DMS 273 (cell line): ENCODE data around the gene E4F1.
A peak's percentile ranks its signal among the peaks of the same experiment; 100 is the strongest.

Experiments used
- DNase-seq: peaks from one replicate; lab custom pipeline; 2025; ENCODE audit not compliant: unreplicated experiment; lab: John Stamatoyannopoulos, UW

The E4F1 gene

DNA sequence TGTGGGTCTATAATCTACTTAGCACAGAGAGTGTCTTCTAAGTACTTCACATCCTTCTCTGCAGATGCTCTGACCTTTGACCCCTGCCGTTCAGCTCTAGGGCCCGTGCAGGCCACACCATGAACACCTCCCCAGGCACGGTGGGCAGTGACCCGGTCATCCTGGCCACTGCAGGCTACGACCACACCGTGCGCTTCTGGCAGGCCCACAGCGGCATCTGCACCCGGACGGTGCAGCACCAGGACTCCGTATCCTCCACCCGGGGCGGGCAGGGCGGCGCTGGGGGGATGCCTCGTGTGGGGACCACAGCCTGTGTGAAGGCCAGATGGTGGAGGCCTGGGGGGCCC is 17.5 kb upstream of the E4F1 start:
- peak; percentile 68 for DNase-seq

DNA sequence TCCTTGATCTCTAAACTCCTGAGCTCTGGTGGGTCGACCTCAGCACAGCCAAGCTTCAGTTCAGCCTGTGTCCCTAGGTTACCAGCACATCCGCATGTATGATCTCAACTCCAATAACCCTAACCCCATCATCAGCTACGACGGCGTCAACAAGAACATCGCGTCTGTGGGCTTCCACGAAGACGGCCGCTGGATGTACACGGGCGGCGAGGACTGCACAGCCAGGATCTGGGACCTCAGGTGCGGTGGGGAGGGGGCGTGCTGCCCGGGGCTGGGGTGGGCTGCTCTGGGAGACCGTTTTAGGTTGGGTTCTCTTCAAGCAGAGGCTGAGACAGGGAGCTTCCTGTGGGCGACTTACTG is 17.0 kb upstream of the E4F1 start:
- no peak for DNase-seq

DNA sequence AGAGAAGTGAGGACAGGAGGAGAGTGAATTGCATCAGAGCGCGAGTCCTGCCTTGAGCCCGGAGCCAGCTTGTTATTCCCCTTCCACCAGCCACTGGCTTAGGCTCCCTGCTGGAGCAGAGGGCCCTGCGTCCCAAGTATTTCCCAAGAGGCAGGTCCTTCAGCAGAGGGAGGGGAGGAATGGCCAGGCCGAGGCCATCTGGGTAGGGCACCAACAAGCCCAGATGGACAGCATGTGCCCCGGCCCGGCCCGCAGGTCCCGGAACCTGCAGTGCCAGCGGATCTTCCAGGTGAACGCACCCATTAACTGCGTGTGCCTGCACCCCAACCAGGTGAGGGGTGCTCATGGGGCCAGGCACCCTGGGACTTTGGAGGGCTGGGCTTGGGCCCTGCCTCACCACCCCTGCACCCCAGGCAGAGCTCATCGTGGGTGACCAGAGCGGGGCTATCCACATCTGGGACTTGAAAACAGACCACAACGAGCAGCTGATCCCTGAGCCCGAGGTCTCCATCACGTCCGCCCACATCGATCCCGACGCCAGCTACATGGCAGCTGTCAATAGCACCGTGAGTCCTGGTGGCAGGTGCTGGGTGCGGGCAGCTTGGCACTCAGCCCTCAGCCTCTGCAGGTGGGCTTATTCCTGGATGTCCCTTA is 16.5 kb upstream of the E4F1 start:
- no peak for DNase-seq

DNA sequence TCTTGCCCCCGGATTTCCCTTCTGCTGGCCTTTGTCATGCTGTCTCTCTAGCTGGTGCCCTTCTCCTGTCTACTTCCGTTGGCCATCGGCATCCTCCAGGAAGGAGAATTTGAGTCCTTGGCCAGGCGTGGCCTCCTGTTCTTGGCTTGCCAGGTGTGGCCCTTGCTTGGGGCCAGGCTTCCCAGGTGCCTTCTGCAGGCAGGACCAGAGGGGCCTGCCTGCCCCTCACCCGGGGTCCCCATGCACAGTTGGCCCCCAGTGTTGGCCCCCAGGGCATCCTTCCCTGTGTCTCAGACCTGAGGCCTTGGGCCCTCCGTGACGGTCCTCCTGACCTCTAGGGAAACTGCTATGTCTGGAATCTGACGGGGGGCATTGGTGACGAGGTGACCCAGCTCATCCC is 15.5 kb upstream of the E4F1 start:
- no peak for DNase-seq

DNA sequence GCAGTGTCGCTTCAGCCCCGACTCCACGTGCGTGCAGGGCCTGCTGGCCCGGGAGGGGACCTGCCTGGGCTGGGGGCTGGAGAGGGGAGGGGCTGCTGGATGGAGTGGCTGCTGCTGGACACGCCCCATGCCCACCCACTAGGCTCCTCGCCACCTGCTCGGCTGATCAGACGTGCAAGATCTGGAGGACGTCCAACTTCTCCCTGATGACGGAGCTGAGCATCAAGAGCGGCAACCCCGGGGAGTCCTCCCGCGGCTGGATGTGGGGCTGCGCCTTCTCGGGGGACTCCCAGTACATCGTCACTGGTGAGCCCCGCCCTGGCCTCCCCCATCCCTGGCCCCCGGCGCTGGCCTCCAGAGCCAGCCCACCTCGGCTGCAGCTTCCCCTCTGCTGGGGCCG is 15.1 kb upstream of the E4F1 start:
- DNase-seq, result peak; percentile 52

DNA sequence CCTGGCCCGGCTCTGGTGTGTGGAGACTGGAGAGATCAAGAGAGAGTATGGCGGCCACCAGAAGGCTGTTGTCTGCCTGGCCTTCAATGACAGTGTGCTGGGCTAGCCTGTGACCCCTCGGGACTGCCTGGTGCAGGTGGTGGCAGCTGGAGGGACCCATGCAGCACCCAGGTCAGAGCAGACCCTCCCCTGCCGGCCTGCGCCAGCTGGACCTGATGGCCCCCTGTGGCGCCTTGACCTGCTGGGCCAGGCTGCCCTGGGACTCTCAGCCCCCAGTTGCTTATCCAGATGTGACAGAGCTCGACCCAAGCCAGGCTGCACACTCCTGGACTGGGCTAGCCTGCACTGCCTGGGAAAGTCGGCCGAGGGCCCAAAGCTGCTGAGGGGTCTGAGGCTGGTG is 14.6 kb upstream of the E4F1 start:
- no peak for DNase-seq

DNA sequence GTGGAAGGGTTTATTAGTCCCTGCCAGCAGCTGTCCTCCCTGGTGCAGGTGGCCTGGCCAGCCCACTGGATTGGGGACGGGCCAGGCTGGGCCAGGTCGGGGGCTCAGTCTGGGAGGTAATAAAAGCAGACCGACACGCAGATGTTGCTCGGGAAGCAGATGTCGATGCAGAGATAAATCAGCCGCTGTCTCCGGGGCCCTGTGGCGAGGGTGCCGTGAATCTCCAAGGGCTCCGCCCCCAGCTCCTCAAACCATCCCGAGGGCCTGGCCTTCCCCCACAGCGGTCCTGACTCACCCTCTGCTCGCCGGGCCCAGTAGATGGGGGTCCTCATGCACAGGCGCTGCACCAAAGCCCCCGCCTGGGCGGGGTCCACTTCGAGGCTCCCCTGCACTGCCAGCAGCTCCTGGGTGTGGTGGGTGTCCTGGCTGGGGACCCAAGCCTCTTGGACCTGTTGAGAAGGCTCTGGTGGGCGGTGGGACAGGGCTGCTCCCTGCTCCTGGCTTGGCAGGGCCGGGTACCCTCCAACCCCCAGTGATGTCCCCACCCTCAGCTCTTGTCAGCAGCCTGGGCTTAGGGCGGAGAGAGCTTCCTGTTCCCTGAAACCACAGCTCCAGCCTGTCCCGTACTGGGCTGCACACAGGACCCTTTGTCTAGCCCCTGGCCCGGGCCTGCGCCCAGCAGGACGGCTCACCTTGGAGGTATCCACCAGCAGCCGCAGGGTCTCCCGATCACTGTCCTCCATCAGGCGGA is 14.0 kb upstream of the E4F1 start:
- DNase-seq, result peak; percentile 68

DNA sequence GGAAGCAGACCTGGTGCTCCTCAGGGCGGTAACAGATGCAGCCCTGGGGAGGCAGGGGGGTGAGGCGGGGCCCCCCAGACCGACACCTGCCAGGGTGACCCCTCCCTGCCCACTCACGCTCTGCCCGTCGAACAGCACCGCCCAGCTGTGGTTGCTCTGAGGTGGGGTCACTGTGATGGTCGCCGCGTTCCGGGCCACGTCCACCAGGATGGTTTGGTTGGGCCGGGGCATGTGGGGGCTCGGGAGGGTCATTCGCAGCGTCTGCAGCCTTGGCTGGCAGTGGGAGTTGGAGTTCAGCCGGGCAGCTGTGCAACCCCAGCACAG is 13.4 kb upstream of the E4F1 start:
- no peak for DNase-seq

DNA sequence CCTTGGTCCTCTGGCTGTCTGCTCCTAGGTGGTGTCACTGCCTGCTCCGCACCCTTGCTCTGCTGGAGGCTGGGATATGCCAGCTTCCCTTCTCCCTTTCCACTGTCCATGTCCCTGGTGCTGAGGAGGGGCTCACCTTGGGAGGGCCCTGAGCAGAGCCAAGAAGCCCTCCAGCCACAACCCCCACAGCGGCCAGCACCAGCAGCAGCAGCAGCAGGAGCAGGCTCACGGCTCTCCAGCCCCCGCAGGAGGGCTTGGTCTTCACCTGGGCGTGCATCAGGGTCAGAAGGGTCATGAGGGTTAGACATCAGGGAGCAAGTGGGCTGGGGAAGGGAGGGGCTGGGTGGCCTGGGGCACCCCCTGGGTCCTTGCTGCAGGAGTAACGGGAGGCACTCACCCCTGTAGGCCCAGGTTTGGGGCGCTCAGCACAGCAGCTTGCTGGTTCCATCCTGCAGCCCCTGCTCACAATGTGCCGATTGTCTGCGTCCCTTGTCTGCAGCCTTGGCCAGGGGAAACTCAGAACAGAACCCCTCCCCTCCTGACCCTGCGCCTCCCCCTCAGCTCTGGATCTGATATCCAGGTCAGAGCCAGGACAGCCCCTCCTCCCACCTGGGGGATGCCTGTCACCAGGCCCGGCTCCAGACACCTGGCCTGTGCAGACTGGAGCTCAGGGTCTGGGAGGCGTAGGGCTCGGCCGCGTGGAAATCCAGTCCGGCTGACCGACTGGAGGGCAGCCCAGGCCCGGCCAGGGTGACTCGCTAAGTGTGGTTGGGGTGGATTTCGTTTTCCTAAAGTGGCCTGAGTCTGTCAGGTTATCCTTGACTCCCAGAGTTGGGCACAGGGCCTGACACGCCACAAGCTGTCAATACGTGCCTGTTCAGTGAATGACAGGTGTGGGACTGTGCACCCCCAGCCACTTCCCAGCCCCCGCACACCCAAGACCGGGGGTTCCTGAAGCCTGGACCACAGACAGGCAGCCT is 12.7 kb upstream of the E4F1 start, which contains the start of gene BRICD5:
Gene BRICD5 (minus strand): TSS at position 478 of the 980 bp plus-strand sequence. CDS start 30 bp downstream, at position 448.
- DNase-seq, result no peak

DNA sequence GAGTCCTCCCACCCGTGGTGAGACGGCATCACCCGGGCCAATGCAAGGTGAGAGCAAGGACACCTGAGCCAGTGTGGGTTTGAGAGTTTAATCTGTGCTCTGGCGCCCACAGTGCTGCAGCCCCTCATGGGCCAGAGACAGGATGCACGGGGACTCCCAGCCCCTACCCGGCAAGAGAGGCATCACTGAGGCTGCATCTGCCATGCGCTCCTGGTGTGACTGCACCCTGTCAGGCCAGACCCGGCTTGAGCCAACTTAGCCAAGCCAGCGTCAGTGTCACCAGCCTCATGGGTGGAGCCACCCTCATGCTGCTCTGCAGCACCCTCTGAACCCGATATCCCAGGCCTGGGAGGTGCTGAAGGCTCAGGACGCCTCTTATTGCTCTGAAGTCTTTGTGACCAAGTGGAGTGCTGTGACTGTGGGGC is 11.5 kb upstream of the E4F1 start:
- no peak for DNase-seq

DNA sequence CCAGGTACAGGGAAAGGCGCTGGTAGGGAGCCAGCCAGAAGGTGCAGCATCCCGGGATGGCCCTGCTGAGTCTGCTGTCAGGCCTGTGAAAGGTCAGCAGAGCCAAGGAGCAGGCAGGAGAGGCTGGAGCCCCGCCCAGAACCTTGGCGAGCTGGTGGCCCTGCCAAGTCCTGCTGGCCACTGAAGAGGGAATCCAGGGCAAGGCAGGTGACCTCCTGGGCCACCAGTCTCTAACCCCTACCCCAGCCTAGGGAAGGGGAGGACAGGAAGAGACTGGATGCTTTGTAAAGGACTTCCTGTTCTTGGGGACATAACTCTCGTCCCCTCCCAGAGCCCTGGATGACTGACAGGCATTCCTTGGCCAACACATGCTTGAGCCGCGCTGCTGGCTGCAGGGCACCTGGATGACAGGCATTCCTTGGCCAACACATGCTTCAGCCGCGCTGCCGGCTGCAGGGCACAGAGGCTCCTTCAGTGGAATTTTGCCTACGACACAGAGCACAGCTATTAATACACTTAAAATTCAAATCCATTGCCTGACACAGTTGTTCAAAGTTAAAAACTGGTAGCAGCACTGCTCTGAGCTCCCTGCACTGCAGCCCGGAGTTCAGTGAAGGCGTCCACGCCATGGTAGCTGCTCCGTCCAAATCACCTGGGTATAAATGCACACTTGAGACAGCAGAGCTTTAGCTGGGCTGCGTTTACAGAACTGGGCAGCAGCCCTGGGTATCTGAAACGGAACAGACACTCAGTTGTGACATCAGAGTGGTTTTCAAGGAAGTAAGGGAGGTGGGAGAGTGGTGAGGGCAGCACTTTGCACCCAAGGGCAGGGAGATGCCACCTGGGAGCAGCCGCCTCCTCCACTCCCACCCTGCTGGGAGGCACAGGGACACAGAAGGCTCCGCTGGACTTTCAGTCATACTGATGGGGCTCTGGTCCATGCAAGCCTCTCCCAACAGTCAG is 10.7 kb upstream of the E4F1 start:
- peak; percentile 51 for DNase-seq

DNA sequence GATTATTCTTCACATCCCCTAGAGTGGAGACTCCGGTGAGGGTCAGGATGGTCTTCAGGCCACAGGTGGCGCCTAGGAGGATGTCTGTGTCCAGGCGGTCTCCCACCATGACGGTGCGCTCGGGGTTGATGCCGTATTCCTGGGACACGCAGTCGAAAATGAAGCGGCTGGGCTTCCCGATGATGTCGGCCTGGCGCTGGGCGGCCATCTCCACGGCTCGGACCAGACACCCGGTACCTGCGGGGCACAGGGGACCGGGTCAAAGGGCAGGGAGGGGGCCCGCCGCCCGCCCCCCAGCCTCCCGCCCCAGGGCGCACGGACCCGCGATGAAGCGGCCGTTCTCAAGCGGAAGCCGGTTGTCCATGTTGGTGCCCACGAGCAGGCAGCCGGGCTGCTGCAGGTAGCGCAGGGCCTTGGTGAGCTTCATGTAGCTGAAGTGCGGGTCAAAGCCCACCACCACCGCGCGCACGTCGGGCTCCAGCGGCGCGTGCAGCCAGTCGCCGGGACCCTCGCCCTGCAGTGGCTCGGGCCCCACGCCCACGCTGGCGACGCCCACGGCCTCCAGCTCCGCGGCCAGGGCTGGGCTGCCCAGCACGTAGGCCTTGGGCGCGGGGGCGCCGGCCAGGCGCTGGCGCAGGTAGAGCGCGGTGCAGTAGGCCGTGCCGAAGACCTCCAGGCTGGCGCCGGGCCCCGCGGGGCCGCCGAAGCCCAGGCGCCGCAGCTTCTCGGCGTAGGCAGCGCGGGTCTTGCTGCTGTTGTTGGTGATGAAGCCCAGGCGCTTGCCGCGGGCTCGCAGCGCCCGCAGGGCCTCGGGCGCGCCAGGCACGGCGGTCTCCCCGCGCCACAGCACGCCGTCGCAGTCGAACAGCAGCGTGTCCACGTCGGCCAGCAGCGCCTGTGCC is 9.3 kb upstream of the E4F1 start:
- DNase-seq, result peak; percentile 76

DNA sequence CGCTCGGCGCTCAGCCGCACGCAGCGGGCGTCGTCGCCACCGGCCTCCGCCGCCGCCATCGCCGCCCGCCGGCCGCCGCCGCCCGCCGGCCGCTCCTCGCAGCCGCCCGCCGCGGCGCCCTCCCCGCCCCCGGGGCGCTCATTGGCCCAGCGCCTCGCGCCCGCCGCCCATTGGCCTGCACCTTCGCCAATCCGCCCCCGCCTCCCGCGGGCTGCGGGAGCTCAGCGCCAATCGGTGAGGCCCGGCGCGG is 8.7 kb upstream of the E4F1 start, which contains the start of gene PGP:
Gene PGP (minus strand): TSS at position 122 of the 250 bp plus-strand sequence. CDS start 63 bp downstream, at position 59.
- no peak for DNase-seq

DNA sequence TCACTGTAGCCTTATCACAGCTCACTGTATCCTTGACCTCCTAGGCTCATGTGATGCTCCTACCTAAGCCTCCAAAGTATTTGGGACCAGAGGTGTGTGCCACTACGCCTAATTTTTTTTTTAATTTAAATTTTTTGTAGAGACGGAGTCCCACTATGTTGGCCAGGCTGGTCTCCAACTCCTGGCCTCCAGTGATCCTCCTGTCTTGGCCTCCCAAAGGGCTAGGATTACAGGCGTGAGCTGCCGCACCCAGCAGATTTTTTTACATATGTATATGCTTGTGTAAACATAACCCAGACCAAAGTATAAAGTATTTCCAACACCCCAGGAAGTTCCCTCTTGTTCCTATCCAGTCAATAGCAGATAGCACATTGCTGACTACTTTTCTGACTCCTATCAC is 7.1 kb upstream of the E4F1 start:
- no peak for DNase-seq

DNA sequence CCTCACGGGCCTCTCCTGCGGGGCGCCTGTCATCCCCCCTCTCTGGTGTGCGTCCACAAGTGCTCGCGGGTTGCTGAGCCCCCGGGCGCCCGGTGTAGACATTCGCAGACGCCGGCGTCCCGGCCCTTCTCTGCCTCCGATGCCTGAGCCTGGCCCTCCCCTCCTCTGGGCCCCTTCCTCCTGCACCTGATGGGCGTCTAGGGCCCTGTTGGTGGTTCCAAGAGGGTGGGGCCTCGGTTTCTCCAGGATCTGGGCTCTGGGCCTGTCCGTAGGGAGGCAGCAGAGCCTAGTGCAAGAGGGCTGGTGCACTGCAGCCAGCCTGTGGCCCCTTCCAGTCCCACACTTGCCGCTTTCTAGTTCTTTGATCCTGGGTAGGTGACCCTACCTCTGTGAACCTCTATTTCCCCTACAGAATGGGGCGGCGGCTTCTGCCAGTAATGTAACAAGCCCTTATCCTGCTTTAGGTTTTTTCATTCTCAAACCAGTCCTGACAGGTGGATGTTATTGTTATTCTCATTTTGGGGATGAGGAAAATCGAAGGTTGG is 623 bp downstream of the E4F1 start:
- DNase-seq, result peak; percentile 76

DNA sequence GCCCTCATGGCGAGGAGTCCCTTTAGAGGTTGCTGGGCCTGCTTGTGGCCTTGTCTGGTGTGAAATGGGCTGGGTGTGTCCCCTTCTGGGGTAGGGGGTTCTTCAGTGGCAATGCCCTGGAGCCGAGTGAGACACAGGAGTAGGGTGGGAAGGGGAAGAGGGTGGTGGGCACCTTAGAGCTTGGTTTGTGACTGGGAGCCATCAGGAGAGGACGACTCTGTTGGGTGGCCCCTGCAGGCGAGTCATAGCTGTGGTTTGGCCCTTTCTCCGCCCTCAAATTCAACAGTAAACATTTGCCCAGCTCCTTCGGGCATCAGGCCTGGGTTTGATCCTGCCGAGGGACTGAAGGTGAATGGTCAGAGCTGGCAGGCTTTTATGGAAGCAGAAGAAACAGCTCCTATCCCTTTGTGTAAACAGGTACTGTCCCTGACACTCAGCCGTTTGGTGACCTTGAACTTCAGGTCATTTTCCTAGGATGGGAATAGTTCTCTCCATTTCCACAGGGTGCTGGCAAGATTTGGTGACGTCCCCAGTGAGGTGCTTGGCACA is 2.9 kb downstream of the E4F1 start:
- DNase-seq, result no peak

DNA sequence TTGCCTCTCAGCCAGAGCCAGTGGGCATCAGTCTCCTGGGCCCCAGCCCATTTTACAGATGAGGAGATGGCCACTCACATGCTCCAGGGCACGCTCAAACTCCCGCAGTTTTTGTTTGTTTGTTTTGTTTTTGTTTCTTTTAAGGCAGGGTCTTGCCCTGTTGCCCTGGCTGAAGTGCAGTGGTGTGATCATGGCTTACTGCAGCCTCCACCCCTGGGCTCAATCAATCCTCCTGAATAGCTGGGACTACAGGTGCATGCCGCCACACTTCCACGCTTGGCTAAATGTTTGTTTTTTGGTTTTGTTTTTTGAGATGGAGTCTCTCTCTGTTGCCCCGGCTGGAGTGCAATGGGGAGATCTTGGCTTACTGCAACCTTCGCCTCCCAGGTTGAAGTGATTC is 3.5 kb downstream of the E4F1 start:
- DNase-seq, result no peak

DNA sequence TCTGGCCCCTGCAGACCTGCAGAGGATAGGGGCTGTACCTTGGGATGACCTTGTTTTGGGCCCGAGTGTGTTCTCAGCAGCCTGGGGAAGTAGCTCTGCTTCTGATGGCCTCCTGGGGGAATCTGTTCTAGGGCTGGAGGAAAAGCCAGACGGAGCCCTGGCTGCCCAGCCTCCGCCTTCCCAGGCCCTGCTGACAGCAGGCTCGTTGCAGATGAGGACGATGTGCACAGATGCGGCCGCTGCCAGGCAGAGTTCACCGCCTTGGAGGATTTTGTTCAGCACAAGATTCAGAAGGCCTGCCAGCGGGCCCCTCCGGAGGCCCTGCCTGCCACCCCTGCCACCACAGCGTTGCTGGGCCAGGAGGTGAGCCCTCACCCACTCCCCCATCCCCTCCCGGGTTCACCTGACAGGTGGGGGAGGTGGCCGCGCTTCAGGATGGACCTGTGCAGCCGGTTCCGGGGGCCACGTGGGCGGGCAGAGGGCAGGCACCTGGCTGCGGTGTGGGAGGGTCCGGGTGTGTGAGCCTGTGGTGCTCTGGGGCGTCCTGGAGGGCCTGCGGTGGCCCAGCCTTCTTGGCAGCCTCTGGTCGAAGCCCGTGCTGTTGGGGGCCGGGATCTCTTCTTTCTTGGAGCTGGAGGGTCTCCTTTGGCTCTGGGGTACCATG is 4.9 kb downstream of the E4F1 start:
- DNase-seq, result no peak

DNA sequence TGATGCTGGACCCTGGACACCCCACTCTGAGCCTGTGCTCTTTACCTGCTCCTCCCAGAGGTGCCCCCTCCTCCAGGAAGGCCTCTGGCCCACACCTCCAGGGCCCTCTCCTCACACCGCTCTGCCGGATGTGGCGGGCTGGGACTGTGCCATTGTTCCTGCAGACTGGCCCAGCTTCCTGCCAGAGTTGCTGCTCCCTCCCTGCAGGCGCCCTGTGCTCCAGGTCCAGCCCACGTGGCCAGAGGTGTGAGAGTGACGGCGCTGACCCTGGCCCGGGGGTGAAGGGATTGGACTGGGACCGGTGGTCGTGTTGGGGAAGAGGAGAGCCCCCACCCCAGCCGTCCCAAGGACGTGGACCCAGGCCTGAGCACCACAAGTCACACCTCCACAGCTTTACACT is 5.7 kb downstream of the E4F1 start:
- DNase-seq, result no peak
